Testis (tissue), 3 donors: ENCODE results near the gene MYBPHL. TPM values are rescaled to one million over a fixed set of nuclear protein-coding genes. Genes with fewer than 3 reads are reported as not detected.

Experiments
- DNase-seq: peaks from one replicate; pipeline ENCODE4 v3.0.0-alpha.2; 2019
- H3K27ac ChIP-seq, 2 donors: fragments of 200-600 bp; sonication (generic); one replicate each; pipeline ENCODE4 v1.5.1; 2019
- H3K27me3 ChIP-seq: fragments of 200-600 bp; sonication (generic); one replicate; pipeline ENCODE4 v1.5.1; 2019
- H3K36me3 ChIP-seq: fragments of 200-600 bp; sonication (generic); one replicate; pipeline ENCODE4 v1.5.1; 2017; ENCODE audit warnings: low read depth; ENCODE audit errors: missing control alignments
- H3K4me1 ChIP-seq: fragments of 200-600 bp; sonication (generic); one replicate; pipeline ENCODE4 v1.5.1; 2019
- H3K4me3 ChIP-seq, 2 donors: fragments of 200-600 bp; sonication (generic); one replicate each; pipeline ENCODE4 v1.5.1; 2017 to 2019
- H3K9me3 ChIP-seq: fragments of 200-600 bp; sonication (generic); one replicate; pipeline ENCODE4 v1.5.1; 2017
- POLR2A ChIP-seq: fragments of 450-650 bp; IDR thresholded peaks from one replicate; pipeline ENCODE4 v1.6.1; 2017; ENCODE audit warnings: antibody characterized with exemption, mild to moderate bottlenecking, moderate library complexity
- WGBS, 2 donors: methylation state at CpG; one replicate each; pipeline ENCODE4 v1.1.5; 2018; 5-methylcytosine and 5-hydroxymethylcytosine counted together
- intact Hi-C: fragments of 100-400 bp; cut with DNase I; formaldehyde crosslinking; loops from one replicate; pipeline ENCODE4 v1.15.1; 2023; ENCODE audit warnings: low total_unique reads
- polyA plus RNA-seq: library from polyadenylated mRNA; stranded (reverse); fragments of 350-450 nt; fragmentation: Illumina TruSeq; extraction: RNeasy Lipid Tissue Mini Kit (QIAGEN cat#74804); gene quantifications from one replicate; pipeline ENCODE4 v1.2.3, GENCODE V29; 2014; ENCODE audit warnings: low read depth, low replicate concordance; ENCODE audit not compliant: insufficient read depth
- total RNA-seq, 2 donors: library from RNA; depleted of rRNA; stranded (reverse); fragments of >200 nt; gene quantifications; one replicate each; pipeline ENCODE4 v1.2.3, GENCODE V29; 2016
- TF ChIP-seq, protein P1 (sequence below), 3 experiments: fragments of 450-650 bp in 2 of 3; fragments of 200-600 bp in 1 of 3; sonication (generic) in 1 of 3; IDR thresholded peaks; one replicate each; pipeline ENCODE4 v1.5.1; 2016 to 2019; ENCODE audit warnings: antibody characterized with exemption in 3 of 3, mild to moderate bottlenecking in 2 of 3, moderate library complexity in 1 of 3

Gene MYBPHL
- total and polyA plus RNA-seq, 3 donors from 2014 or later: 0.99 to 1.5 TPM; not detected in 1

DNA sequence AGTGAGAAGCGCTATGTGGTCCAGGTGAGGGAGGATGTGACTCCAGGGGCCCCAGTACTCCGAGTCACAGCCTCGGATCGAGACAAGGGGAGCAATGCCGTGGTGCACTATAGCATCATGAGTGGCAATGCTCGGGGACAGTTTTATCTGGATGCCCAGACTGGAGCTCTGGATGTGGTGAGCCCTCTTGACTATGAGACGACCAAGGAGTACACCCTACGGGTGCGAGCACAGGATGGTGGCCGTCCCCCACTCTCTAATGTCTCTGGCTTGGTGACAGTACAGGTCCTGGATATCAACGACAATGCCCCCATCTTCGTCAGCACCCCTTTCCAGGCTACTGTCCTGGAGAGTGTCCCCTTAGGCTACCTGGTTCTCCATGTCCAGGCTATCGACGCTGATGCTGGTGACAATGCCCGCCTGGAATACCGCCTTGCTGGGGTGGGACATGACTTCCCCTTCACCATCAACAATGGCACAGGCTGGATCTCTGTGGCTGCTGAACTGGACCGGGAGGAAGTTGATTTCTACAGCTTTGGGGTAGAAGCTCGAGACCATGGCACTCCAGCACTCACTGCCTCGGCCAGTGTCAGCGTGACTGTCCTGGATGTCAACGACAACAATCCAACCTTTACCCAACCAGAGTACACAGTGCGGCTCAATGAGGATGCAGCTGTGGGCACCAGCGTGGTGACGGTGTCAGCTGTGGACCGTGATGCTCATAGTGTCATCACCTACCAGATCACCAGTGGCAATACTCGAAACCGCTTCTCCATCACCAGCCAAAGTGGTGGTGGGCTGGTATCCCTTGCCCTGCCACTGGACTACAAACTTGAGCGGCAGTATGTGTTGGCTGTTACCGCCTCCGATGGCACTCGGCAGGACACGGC is 55.3 kb downstream of the MYBPHL start:
- Histone ChIP-seq H3K9me3 (no peaks in the 10 kb centered on the region), H3K4me3 (no peak overlapping the region), H3K27me3 (no peaks in the 10 kb centered on the region), H3K36me3 (no peaks in the 10 kb centered on the region), H3K4me1 (peaks cover 39% of the 10 kb centered on the region), H3K27ac (no peak overlapping the region)
- no peak for TF ChIP-seq POLR2A
- TF ChIP-seq, protein P1, sequence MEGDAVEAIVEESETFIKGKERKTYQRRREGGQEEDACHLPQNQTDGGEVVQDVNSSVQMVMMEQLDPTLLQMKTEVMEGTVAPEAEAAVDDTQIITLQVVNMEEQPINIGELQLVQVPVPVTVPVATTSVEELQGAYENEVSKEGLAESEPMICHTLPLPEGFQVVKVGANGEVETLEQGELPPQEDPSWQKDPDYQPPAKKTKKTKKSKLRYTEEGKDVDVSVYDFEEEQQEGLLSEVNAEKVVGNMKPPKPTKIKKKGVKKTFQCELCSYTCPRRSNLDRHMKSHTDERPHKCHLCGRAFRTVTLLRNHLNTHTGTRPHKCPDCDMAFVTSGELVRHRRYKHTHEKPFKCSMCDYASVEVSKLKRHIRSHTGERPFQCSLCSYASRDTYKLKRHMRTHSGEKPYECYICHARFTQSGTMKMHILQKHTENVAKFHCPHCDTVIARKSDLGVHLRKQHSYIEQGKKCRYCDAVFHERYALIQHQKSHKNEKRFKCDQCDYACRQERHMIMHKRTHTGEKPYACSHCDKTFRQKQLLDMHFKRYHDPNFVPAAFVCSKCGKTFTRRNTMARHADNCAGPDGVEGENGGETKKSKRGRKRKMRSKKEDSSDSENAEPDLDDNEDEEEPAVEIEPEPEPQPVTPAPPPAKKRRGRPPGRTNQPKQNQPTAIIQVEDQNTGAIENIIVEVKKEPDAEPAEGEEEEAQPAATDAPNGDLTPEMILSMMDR (IDR thresholded peaks at IDR 0.05): no peak
- 94 to 96% methylated on average over 30 to 32 of the region's 32 CpGs for WGBS, 2 donors
- DNase-seq: no peak
- intact Hi-C loops: no loop called here

DNA sequence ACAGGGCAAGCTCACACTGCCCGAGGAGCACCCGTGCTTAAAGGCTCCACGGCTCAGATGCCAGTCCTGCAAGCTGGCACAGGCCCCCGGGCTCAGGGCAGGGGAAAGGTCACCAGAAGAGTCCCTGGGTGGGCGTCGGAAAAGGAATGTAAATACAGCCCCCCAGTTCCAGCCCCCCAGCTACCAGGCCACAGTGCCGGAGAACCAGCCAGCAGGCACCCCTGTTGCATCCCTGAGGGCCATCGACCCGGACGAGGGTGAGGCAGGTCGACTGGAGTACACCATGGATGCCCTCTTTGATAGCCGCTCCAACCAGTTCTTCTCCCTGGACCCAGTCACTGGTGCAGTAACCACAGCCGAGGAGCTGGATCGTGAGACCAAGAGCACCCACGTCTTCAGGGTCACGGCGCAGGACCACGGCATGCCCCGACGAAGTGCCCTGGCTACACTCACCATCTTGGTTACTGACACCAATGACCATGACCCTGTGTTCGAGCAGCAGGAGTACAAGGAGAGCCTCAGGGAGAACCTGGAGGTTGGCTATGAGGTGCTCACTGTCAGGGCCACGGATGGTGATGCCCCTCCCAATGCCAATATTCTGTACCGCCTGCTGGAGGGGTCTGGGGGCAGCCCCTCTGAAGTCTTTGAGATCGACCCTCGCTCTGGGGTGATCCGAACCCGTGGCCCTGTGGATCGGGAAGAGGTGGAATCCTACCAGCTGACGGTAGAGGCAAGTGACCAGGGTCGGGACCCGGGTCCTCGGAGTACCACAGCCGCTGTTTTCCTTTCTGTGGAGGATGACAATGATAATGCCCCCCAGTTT is 56.1 kb downstream of the MYBPHL start:
- H3K4me1 ChIP-seq: peaks cover 33% of the 10 kb centered on the region
- peak overlapping the region in 1 of 2 donors; percentile 47 for H3K4me3 ChIP-seq
- no peaks in the 10 kb centered on the region for H3K27me3 ChIP-seq
- intact Hi-C loops: no loop called here
- H3K27ac ChIP-seq: no peak overlapping the region
- WGBS, 2 donors: 79 to 82% methylated on average over 18 to 33 of the region's 33 CpGs
- no peaks in the 10 kb centered on the region for H3K9me3 ChIP-seq
- DNase-seq: no peak
- no peak for TF ChIP-seq POLR2A
- TF ChIP-seq, protein P1 (IDR thresholded peaks at IDR 0.05): no peak
- no peaks in the 10 kb centered on the region for H3K36me3 ChIP-seq

DNA sequence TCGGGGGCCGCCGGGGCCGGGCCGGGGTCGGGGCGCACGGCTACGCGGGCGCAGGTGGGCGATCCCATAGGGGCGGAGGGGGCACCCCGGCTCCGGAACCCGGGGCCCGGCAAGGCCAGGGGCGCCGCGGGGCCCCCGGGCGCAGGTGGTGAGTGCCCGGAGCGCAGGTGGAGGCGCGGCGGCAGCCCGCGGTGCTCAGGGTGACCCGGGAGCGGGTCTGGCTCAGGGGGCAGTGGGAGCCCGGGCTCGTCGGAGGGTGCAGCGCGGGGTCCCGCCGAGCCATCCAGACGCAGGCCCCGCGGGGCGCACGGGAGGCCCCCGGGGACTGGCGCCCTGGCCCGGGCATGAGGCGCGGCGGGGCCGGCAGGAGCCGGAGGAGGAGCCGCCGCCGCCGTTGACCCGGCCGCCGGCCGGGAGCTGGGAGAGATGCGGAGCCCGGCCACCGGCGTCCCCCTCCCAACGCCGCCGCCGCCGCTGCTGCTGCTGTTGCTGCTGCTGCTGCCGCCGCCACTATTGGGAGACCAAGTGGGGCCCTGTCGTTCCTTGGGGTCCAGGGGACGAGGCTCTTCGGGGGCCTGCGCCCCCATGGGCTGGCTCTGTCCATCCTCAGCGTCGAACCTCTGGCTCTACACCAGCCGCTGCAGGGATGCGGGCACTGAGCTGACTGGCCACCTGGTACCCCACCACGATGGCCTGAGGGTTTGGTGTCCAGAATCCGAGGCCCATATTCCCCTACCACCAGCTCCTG is 57.0 kb downstream of the MYBPHL start:
- 2% methylated on average over 72 of the region's 80 CpGs; no CpG with 5 or more reads in 1 of the 2 donors for WGBS, 2 donors
- intact Hi-C loops: no loop called here
- Histone ChIP-seq H3K4me1 (peaks cover 25% of the 10 kb centered on the region), H3K27ac (no peak overlapping the region), H3K9me3 (no peaks in the 10 kb centered on the region), H3K27me3 (no peaks in the 10 kb centered on the region), H3K36me3 (no peaks in the 10 kb centered on the region), H3K4me3 (peak overlapping the region; percentile 47 to 64)
- no peak for TF ChIP-seq POLR2A
- TF ChIP-seq, protein P1 (IDR thresholded peaks at IDR 0.05): no peak
- DNase-seq: no peak

DNA sequence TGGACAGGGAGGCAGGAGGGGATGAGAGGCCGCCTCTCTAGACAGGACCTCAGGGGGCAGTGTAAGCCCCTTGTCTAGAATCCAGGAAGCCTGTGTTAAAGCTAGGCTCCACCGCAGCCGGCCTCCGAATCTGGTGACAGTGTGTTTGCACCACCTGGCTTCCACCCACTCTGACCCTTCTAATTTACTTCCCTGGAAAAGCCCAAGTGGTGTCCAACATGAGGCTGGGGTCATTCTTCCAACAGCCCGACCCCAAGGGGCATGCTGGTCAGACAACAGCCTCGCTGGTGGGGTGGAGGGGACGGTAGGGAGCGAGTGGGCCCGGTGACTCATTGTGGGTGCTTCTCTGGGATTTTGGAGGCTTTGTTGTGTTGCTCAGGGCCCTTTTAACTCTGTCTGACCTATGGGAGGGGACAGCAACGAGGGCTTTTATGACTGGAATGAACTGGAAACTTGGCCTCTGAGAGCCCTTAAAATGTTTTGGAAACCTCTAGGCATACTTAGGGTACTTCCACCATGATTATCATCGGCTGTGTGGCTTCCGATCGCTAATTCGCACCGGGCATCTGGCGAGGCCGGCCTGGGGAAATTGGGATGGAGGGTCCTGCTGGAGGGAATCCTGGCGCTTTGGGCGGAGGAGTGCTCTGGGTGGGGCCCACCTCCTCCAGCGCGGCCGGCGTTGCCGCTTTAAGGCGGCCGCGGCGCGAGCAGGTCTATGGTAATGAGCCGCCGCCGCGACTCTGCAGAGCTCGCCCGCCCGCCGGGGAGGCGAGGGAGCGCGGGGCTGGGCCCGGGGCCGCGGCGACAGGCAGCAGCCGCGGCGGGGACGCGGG is 57.8 kb downstream of the MYBPHL start, which contains the start of gene CELSR2:
TSS of gene CELSR2 (plus strand) at position 743 of the 833 bp plus-strand sequence. CDS start 541 bp downstream, outside the sequence.
- Histone ChIP-seq H3K27me3 (no peaks in the 10 kb centered on the region), H3K4me3 (peak within 1 kb of the TSS; percentile 47 to 64), H3K4me1 (peaks cover 17% of the 10 kb centered on the region), H3K27ac (no peak within 1 kb of the TSS), H3K9me3 (no peaks in the 10 kb centered on the region), H3K36me3 (no peaks in the 10 kb centered on the region)
- no peak for TF ChIP-seq POLR2A
- TF ChIP-seq, protein P1 (IDR thresholded peaks at IDR 0.05): no peak
- WGBS, 2 donors: 9 to 45% methylated on average over 5 to 48 of the region's 49 CpGs
- peak; percentile 85 for DNase-seq
- intact Hi-C loops: no loop called here
